ENCODE results near the gene PRKG1. TPM values are rescaled to one million over a fixed set of nuclear protein-coding genes. Genes with fewer than 3 reads are reported as not detected.
"Not testable (repeated sequence)": the region's sequence is repeated elsewhere in the genome, so short reads cannot be mapped to it uniquely, and the experiment has no call there.

PRKG1 gene
- total RNA-seq, 2 donors from 2014 or later = 145 to 381 TPM

DNA sequence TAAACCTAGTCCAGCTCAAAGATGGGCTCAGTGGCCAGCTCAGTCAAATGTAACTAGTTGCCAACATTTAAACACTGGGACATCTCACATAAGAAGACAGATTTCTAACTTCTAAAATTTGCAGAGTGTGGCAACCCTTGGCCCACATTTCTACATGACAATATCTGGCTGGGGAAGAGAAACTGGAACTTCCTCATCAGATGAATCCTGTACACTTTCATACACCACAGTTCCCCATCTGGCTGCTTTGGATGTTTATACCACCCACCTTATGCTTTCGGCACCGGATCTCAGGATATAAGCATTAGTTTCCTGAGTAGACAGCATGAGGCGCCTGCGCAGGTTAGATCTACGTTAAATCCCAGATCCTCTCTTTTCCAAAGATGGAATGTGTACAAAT, 199.3 kb downstream of the PRKG1 start:
- H3K27ac ChIP-seq = no peak overlapping the region
- H3K36me3 ChIP-seq = no peaks in the 10 kb centered on the region
- TF ChIP-seq, protein P1, sequence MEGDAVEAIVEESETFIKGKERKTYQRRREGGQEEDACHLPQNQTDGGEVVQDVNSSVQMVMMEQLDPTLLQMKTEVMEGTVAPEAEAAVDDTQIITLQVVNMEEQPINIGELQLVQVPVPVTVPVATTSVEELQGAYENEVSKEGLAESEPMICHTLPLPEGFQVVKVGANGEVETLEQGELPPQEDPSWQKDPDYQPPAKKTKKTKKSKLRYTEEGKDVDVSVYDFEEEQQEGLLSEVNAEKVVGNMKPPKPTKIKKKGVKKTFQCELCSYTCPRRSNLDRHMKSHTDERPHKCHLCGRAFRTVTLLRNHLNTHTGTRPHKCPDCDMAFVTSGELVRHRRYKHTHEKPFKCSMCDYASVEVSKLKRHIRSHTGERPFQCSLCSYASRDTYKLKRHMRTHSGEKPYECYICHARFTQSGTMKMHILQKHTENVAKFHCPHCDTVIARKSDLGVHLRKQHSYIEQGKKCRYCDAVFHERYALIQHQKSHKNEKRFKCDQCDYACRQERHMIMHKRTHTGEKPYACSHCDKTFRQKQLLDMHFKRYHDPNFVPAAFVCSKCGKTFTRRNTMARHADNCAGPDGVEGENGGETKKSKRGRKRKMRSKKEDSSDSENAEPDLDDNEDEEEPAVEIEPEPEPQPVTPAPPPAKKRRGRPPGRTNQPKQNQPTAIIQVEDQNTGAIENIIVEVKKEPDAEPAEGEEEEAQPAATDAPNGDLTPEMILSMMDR (IDR thresholded peaks at IDR 0.05) = no peak
- peaks cover 5% of the 10 kb centered on the region for H3K9me3 ChIP-seq
- H3K4me3 ChIP-seq = no peak overlapping the region
- H3K4me1 ChIP-seq (ENCODE audit: control insufficient read depth in 1 of 2, low read depth in 2 of 2) = peaks cover 6 to 35% of the 10 kb centered on the region in 2 donors
- no peaks in the 10 kb centered on the region for H3K27me3 ChIP-seq (replicated peaks; ENCODE audit: insufficient read depth)
- DNase-seq (ENCODE audit: low spot score) (no peak), ATAC-seq (ENCODE audit: insufficient number of reproducible peaks, low FRiP score, low read depth) (no peak)

- ATAC-seq (ENCODE audit: insufficient number of reproducible peaks, low FRiP score, low read depth) = not testable (repeated sequence)
Measured at GRCh38 chr10:51276097-51276496, 201.8 kb downstream of the PRKG1 start.

GRCh38 chr10:51281387-51281786, 207.1 kb downstream of the PRKG1 start:
- not testable (repeated sequence) for ATAC-seq (ENCODE audit: insufficient number of reproducible peaks, low FRiP score, low read depth); DNase-seq (ENCODE audit: low spot score); H3K36me3 ChIP-seq; H3K4me3 ChIP-seq; H3K27ac ChIP-seq; H3K27me3 ChIP-seq (replicated peaks; ENCODE audit: insufficient read depth); H3K9me3 ChIP-seq
- H3K4me1 ChIP-seq (ENCODE audit: control insufficient read depth in 1 of 2, low read depth in 2 of 2) = peaks cover 5 to 20% of the 10 kb centered on the region in 2 donors

More at GRCh38 chr10:51276097-51276496, 201.8 kb downstream of the PRKG1 start:
- DNase-seq (ENCODE audit: low spot score); H3K27me3 ChIP-seq (replicated peaks; ENCODE audit: insufficient read depth); H3K36me3 ChIP-seq; H3K9me3 ChIP-seq; H3K4me3 ChIP-seq; H3K27ac ChIP-seq: not testable (repeated sequence)
- peaks cover 3 to 22% of the 10 kb centered on the region in 2 donors for H3K4me1 ChIP-seq (ENCODE audit: control insufficient read depth in 1 of 2, low read depth in 2 of 2)

GRCh38 chr10:51285601-51286000, 211.3 kb downstream of the PRKG1 start:
- no peaks in the 10 kb centered on the region for H3K27me3 ChIP-seq (replicated peaks; ENCODE audit: insufficient read depth)
- ATAC-seq (ENCODE audit: insufficient number of reproducible peaks, low FRiP score, low read depth) (no peak), DNase-seq (ENCODE audit: low spot score) (no peak)
- H3K9me3 ChIP-seq = no peaks in the 10 kb centered on the region
- peaks cover 5 to 28% of the 10 kb centered on the region in 2 donors for H3K4me1 ChIP-seq (ENCODE audit: control insufficient read depth in 1 of 2, low read depth in 2 of 2)
- H3K27ac ChIP-seq = no peak overlapping the region
- TF ChIP-seq, protein P1 (IDR thresholded peaks at IDR 0.05) = no peak
- no peaks in the 10 kb centered on the region for H3K36me3 ChIP-seq
- H3K4me3 ChIP-seq = no peak overlapping the region

GRCh38 chr10:51288511-51288910, 214.2 kb downstream of the PRKG1 start:
- Histone ChIP-seq H3K27ac (no peak overlapping the region), H3K27me3 (replicated peaks; ENCODE audit: insufficient read depth) (no peaks in the 10 kb centered on the region), H3K9me3 (no peaks in the 10 kb centered on the region), H3K4me1 (ENCODE audit: control insufficient read depth in 1 of 2, low read depth in 2 of 2) (peaks cover 15 to 36% of the 10 kb centered on the region in 2 donors), H3K36me3 (no peaks in the 10 kb centered on the region), H3K4me3 (no peak overlapping the region)
- DNase-seq (ENCODE audit: low spot score) (no peak), ATAC-seq (ENCODE audit: insufficient number of reproducible peaks, low FRiP score, low read depth) (no peak)
- TF ChIP-seq, protein P1 (IDR thresholded peaks at IDR 0.05) = no peak

DNA sequence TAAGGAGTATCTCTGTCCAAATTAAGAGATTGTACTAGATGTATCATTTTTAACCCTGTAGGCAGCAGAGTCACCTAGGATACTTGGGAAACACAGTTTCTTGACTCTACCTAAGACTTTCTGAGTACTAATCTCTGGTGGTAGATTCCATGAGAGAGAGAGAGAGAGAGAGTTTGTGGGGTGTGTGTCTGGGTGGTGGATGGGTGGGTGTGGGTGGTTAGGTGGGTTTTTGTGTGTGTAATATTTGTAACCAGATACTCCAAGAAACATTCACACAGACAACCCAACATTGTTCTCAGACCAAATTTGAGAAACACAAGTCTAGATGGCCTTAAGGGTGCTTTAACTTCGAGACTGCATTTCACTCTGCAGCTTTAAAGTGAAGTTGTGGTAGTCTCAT, 215.2 kb downstream of the PRKG1 start:
- H3K27ac ChIP-seq = no peak overlapping the region
- ATAC-seq (ENCODE audit: insufficient number of reproducible peaks, low FRiP score, low read depth) (no peak), DNase-seq (ENCODE audit: low spot score) (no peak)
- TF ChIP-seq, protein P1 (IDR thresholded peaks at IDR 0.05) = no peak
- no peaks in the 10 kb centered on the region for H3K27me3 ChIP-seq (replicated peaks; ENCODE audit: insufficient read depth)
- no peaks in the 10 kb centered on the region for H3K9me3 ChIP-seq
- H3K4me1 ChIP-seq (ENCODE audit: control insufficient read depth in 1 of 2, low read depth in 2 of 2) = peaks cover 10 to 34% of the 10 kb centered on the region in 2 donors
- no peak overlapping the region for H3K4me3 ChIP-seq
- H3K36me3 ChIP-seq = no peaks in the 10 kb centered on the region

All from thoracic aorta (tissue), 2 donors.